GM19025 (cell line): ENCODE data around the gene EP400.
"Not testable (repeated sequence)": the region's sequence is repeated elsewhere in the genome, so short reads cannot be mapped to it uniquely, and the experiment has no call there.

Experiments
- ATAC-seq: cut with Tn5 transposase; IDR thresholded peaks from one replicate; pipeline ENCODE4 v1.9.1; 2021; ENCODE audit warnings: mild to moderate bottlenecking, low read depth, moderate library complexity; ENCODE audit not compliant: unreplicated experiment

EP400 gene

DNA sequence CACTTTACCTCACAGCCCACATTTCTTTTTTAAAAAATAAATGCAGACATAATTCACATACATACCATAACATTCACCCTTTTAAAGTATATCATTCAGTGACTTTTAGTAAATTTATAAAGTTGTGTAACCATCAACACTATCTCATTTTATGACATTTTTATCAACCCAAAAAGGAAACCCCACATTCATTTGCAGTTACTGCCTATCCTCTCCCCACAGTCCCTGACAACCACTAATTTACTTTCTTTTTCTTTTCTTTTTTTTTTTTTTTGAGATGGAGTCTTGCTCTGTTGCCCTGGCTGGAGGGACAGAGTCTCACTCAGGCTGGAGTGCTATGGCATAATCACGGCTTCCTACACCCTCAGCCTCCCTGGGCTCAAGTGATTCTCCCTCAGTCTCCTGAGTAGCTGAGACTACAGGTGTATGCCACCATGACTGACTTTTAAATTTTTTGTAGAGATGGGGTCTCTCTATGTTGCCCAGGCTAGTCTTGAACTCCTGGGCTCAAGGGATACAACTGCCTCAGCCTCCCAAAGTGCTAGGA lies 1.5 kb upstream of the EP400 start:
- ATAC-seq: no peak

DNA sequence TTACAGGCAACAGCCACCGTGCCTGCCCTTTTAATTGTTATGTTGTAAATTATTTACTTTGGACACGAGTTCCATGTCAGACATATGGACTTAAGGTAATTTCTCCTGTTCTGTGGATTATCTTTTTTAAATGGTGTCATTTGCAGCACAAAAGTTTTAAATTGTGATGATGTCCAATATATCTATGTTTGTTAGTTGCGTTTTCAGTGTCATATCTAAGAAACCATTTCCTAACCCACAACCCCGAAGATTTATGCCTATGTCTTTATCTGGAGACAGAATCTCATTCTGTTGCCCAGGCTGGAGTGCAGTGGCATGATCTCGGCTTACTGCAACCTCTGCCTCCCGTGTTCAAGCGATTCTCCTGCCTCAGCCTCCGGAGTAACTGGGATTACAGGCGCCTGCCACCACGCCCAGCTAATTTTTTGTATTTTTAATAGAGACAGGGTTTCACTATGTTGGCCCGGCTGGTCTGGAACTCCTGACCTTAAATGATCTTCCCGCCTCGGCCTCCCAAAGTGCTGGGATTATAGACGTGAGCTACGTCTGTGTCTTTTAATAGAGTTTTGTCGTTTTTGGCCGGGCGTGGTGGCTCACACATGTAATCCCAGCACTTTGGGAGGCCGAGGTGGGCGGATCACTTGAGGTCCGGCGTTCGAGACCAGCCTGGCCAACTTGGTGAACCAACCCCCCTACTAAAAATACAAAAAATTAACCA lies 870 bp upstream of the EP400 start:
- not testable (repeated sequence) for ATAC-seq

GRCh38 chr12:131950182-131950913 lies 606 bp downstream of the EP400 start:
- peak; percentile 28 for ATAC-seq

GRCh38 chr12:131953810-131954209 lies 4.1 kb downstream of the EP400 start:
- ATAC-seq: not testable (repeated sequence)

GRCh38 chr12:131954460-131954859 lies 4.7 kb downstream of the EP400 start:
- not testable (repeated sequence) for ATAC-seq

DNA sequence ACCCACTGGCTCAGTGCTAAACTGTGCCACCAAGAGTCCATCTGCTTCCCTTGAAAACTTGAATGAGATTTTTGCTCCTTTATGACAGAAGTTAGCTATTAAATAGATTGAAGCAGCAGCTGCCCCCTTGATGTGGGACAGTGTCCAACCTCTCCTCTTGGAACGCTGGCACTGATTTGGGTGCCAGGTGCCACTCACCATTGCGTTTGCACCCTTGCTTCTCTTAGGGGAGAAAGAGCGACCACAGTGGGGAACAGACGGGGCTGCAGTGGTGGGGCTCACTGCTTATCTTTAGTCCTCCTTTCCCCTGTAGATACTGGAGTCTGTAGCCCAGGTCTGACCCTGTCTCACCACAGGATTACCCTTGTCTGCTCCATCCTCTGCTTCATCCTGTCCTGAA lies 9.4 kb downstream of the EP400 start:
- ATAC-seq: no peak

DNA sequence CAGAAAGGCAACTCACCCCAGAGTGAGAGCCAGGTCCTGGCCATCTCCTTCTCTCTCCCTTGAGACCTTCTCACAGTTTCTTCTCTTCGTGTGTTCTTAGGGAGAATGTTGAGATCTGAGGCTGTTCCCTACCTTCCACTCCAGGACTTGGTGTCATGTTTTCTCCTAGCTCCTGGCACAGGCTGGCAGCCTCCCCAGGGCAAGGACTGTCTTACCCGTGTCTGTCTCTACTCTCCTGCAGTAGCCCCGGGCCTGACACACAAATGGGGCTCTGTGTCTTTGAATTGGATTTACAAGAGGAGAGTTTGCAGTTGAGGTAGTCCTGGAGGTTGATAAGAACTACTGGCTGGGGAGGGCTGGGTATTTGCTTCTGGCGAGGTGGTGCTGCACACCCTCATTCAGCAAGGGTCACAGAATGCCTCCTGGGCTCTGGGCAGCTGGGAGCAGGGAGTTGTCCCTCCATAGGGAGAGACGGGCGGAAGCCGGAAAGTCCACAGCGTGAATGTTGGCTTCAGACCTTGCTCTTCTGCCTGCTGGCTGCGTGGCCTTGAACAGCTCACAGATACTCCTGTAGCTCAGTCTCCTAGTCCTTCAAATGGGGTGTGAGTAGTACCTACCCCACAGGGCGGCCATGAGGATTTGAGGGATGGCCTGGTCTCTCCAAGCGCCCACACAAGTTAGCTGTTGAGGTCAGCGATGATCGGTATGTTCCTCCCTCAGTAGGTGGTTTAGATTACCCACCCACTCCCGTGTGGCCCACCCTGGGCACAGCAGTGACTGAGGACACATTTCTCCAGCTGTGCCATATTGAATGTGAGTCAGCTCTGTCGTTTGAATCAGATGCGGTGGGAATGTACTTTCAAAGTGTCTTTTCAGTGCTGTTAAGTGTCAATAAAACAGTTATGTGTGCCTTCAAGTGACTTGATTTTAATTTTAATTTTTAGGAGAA lies 10.2 kb downstream of the EP400 start:
- no peak for ATAC-seq

DNA sequence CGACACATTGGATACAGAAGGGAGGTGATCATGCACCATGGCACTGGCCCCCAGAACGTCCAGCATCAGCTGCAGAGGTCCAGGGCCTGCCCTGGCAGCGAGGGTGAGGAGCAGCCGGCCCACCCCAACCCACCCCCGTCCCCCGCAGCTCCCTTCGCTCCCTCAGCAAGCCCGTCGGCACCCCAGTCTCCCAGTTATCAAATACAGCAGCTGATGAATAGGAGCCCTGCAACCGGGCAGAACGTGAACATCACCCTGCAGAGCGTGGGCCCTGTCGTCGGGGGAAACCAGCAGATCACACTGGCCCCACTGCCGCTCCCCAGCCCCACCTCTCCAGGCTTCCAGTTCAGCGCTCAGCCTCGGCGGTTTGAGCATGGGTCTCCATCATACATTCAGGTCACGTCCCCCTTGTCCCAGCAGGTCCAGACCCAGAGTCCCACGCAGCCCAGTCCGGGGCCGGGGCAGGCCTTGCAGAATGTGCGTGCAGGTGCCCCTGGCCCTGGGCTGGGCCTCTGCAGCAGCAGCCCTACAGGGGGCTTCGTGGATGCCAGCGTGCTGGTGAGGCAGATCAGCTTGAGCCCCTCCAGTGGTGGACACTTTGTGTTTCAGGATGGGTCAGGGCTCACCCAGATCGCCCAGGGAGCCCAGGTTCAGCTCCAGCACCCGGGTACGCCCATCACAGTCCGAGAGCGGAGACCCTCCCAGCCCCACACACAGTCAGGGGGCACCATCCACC lies 11.0 kb downstream of the EP400 start:
- ATAC-seq: not testable (repeated sequence)

GRCh38 chr12:131961328-131961727 lies 11.6 kb downstream of the EP400 start:
- ATAC-seq: not testable (repeated sequence)

DNA sequence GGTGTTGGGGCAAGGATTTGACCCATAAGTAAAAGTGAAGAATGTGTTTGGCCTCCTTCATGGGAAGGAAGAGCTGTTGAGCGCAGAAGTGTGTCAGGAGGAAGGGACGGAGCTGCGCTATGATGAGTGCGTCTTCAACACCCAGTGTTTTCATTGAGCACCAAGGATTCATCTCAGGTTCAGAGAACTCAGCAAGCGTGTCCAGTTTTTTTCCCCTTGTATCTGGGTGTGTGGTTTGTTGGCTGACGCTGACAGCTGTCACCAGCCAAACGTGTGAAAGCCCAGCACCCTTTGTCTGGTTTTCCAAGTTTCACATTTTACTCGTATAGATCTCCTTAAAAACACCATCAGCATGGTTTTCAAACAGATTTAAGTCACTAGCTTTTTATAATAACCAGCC lies 12.3 kb downstream of the EP400 start:
- no peak for ATAC-seq

GRCh38 chr12:131963381-131963780 lies 13.6 kb downstream of the EP400 start:
- ATAC-seq: no peak

DNA sequence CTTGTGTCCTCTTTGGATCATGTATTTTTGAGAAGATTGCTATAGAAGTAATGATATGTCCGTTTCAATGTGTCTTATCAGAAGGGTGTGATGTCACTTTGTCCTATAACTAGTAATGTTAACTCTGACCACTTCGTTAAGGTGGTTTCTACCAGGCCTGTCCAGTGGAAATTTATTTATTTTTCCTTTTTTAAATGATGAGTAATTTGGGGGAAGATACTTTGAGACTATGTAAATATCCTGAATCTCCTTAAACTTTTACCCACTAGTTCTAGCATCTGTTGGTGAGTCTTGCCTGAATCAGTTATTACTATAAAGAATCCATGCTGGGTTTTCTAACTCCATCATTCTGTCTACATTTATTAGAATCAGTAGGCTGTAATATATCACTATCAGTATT lies 15.3 kb downstream of the EP400 start:
- ATAC-seq: no peak

DNA sequence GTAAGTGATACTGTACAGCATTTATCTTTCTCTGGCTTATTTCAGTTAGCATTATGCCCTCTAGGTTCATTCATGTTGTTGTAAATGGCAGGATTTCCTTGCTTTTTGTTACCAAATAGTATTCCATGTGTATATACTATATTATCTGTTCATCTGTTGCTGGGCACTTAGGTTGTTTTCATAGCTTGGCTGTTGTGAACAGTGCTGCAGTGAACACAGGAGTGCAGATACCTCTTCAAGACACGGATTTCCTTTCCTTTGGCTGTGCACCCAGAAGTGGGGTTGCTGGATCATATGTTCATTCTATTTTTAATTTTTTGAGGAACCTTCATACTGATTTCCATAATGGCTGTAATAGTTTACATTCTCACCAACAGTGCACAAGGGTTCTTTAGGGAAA lies 21.5 kb downstream of the EP400 start:
- no peak for ATAC-seq

- ATAC-seq: no peak
Measured at GRCh38 chr12:131975228-131975627, 25.5 kb downstream of the EP400 start.

- ATAC-seq: no peak
Measured at GRCh38 chr12:131979606-131980005, 29.9 kb downstream of the EP400 start.

DNA sequence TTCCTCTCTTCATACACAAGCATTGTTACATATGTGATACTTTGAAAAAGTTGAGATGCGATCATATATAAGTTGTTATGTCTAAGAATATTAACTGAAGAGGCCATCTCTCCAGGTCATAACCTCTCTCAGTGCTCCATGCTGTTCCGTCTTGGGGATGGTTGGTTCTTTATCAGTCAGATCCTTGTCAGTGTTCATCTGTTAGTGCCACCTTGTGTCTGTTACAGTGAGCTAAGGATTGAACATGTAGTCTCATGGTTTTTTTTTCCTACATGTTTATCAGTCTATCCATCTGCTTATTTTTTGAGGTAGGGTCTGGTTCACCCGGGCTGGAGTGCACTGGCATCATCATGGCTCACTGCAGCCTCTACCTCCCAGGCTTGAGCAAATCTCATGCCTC lies 30.5 kb downstream of the EP400 start:
- no peak for ATAC-seq

GRCh38 chr12:131981388-131981787 lies 31.6 kb downstream of the EP400 start:
- ATAC-seq: no peak

- ATAC-seq: no peak
Measured at GRCh38 chr12:131982041-131982440, 32.3 kb downstream of the EP400 start.

- ATAC-seq: no peak
Measured at GRCh38 chr12:131983026-131983425, 33.3 kb downstream of the EP400 start.

- ATAC-seq: no peak
Measured at GRCh38 chr12:131983554-131983953, 33.8 kb downstream of the EP400 start.
